PC-3 (cell line): ENCODE data around the gene VPS9D1.

ENCODE experiments used
- EZH2 ChIP-seq: fragments of 300-600 bp; sonication (generic); IDR thresholded peaks from one replicate; pipeline ENCODE4 v1.6.1; 2017; ENCODE audit warnings: antibody characterized with exemption, mild to moderate bottlenecking, low read length; ENCODE audit not compliant: unreplicated experiment
- EZH2phosphoT487 ChIP-seq: fragments of 300-600 bp; sonication (generic); IDR thresholded peaks from 2 replicates; pipeline ENCODE4 v1.6.1; 2018; ENCODE audit warnings: mild to moderate bottlenecking, antibody characterized with exemption, low read length, borderline replicate concordance
- TF ChIP-seq, protein P1 (sequence below): fragments of 300-600 bp; sonication (generic); conservative IDR thresholded peaks from 2 replicates; pipeline ENCODE4 v1.5.1; 2017; ENCODE audit warnings: antibody characterized with exemption, low read depth, mild to moderate bottlenecking, low read length

DNA sequence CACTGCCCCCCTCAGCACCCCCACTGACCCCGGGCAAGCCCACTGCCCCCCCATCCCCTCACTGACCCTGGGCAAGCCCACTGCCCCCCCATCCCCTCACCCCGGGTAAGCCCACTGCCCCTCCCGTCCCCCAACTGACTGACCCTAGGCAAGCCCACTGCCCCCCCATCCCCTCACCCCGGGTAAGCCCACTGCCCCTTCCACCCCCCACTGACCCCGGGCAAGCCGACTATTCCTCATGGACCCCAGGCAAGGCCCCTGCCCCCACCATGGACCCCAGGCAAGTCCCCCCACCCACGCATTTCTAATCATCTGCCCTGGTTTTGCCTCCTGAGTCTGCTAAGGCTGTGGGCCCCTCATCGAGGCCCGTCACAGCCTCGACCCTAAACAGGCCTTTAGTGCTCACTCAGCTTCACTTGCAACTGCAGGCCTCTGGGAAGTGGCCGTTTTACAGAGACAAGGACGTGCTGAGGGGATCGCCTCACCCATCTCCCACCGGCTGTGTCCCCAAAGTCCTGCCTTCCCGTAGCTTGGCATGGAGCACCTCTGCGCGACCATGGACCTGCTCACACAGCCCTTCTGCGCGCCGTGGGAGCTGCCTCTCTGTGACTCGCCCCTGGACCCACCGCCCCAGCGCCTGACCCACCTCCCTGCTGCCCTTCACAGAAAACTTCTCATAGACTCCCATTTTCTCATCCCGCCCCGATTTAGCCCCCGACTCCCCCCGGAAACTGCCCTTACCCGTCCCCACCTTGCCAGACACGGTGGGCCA is 3.6 kb downstream of the VPS9D1 start:
- TF ChIP-seq, protein P1, sequence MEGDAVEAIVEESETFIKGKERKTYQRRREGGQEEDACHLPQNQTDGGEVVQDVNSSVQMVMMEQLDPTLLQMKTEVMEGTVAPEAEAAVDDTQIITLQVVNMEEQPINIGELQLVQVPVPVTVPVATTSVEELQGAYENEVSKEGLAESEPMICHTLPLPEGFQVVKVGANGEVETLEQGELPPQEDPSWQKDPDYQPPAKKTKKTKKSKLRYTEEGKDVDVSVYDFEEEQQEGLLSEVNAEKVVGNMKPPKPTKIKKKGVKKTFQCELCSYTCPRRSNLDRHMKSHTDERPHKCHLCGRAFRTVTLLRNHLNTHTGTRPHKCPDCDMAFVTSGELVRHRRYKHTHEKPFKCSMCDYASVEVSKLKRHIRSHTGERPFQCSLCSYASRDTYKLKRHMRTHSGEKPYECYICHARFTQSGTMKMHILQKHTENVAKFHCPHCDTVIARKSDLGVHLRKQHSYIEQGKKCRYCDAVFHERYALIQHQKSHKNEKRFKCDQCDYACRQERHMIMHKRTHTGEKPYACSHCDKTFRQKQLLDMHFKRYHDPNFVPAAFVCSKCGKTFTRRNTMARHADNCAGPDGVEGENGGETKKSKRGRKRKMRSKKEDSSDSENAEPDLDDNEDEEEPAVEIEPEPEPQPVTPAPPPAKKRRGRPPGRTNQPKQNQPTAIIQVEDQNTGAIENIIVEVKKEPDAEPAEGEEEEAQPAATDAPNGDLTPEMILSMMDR, result no peak
- TF ChIP-seq EZH2phosphoT487 (no peak), EZH2 (no peak)
